H1 (cell line): Measurements from ENCODE around the gene ACADSB. TPM values are rescaled to one million over a fixed set of nuclear protein-coding genes. Genes with fewer than 3 reads are reported as not detected.

Experiments used
- CTCF ChIA-PET: fragments of 300-600 bp; sonication (Branson Sonifier 250); formaldehyde crosslinking; loops from one replicate; lab custom pipeline; 2021; ENCODE audit not compliant: partially characterized antibody; lab: Charles Lee
- POLR2A ChIA-PET: fragments of 300-600 bp; sonication (Branson Sonifier 250); formaldehyde crosslinking; loops from one replicate; lab custom pipeline; 2021; ENCODE audit warnings: inconsistent platforms; ENCODE audit not compliant: partially characterized antibody; lab: Charles Lee
- DNase-seq, 2 experiments: peaks; one replicate each; pipeline versions ENCODE4 v3.0.0 to v3.0.0-alpha.2; 2010 to 2022; ENCODE audit warnings: low spot score in 2 of 2, low read depth in 1 of 2, mixed read lengths in 1 of 2
- FAIRE-seq: peaks from 2 replicates; lab custom pipeline; 2011; peaks lifted over from hg19 to GRCh38; lab: Jason Lieb, UNC
- H2AFZ ChIP-seq: 2 replicates; pipeline ENCODE4 v1.8.1; 2012; ENCODE audit warnings: low read length, inconsistent platforms
- H2AK5ac ChIP-seq: 2 replicates; pipeline ENCODE4 v1.6.1; 2013; ENCODE audit warnings: low read depth, low read length
- H2BK120ac ChIP-seq: replicated peaks from 2 replicates; pipeline ENCODE3; 2013; ENCODE audit warnings: low read depth, low read length, inconsistent platforms
- H2BK12ac ChIP-seq: 2 replicates; pipeline ENCODE4 v1.6.1; 2013; ENCODE audit warnings: low read depth, low read length
- H2BK15ac ChIP-seq: 2 replicates; pipeline ENCODE4 v1.6.1; 2013; ENCODE audit warnings: low read length
- H2BK20ac ChIP-seq: 2 replicates; pipeline ENCODE4 v1.6.1; 2013; ENCODE audit warnings: low read length
- H2BK5ac ChIP-seq: 2 replicates; pipeline ENCODE4 v1.6.1; 2013; ENCODE audit warnings: low read depth, low read length
- H3K14ac ChIP-seq: 2 replicates; pipeline ENCODE4 v1.6.1; 2013; ENCODE audit warnings: inconsistent platforms; ENCODE audit not compliant: insufficient read length
- H3K18ac ChIP-seq: 2 replicates; pipeline ENCODE4 v1.6.1; 2013; ENCODE audit warnings: low read length; ENCODE audit errors: extremely low read depth
- H3K23ac ChIP-seq: 2 replicates; pipeline ENCODE4 v1.6.1; 2013; ENCODE audit warnings: inconsistent platforms; ENCODE audit not compliant: insufficient read length
- H3K23me2 ChIP-seq: 2 replicates; pipeline ENCODE4 v1.6.1; 2013; ENCODE audit warnings: low read depth, low read length
- H3K27ac ChIP-seq: 2 replicates; pipeline ENCODE4 v1.6.1; 2011; ENCODE audit warnings: low read depth, low read length, inconsistent platforms
- H3K27me3 ChIP-seq, 4 experiments: replicated peaks in 1 of 4; 1 replicate in 1 of 4; 2 replicates in 3 of 4; pipeline versions ENCODE4 v1.6.1 to v1.8.1; 2011 to 2013; ENCODE audit warnings: low read length in 3 of 4, mild to moderate bottlenecking in 3 of 4, inconsistent platforms in 2 of 4, mixed read lengths in 2 of 4, moderate library complexity in 1 of 4; ENCODE audit not compliant: control insufficient read depth in 3 of 4, insufficient read depth in 3 of 4; ENCODE audit errors: extremely low read depth in 1 of 4
- H3K36me3 ChIP-seq, 4 experiments: 2 replicates each; pipeline versions ENCODE4 v1.6.1 to v1.8.1; 2011 to 2013; ENCODE audit warnings: mild to moderate bottlenecking in 4 of 4, low read length in 3 of 4, moderate library complexity in 2 of 4, control low read depth in 1 of 4, inconsistent platforms in 1 of 4; ENCODE audit not compliant: insufficient read depth in 4 of 4, control insufficient read depth in 2 of 4
- H3K4ac ChIP-seq: replicated peaks from 2 replicates; pipeline ENCODE3; 2013; ENCODE audit warnings: low read length, low read depth, mixed read lengths, inconsistent platforms; ENCODE audit not compliant: insufficient read length
- H3K4me1 ChIP-seq, 4 experiments: replicated peaks in 1 of 4; 1 replicate in 1 of 4; 2 replicates in 3 of 4; pipeline versions ENCODE4 v1.6.1 to v1.8.1; 2011 to 2013; ENCODE audit warnings: low read length in 3 of 4, inconsistent platforms in 2 of 4, mixed read lengths in 1 of 4; ENCODE audit not compliant: insufficient read depth in 4 of 4, control insufficient read depth in 3 of 4
- H3K4me2 ChIP-seq, 2 experiments: 2 replicates each; pipeline versions ENCODE4 v1.6.1 to v1.8.1; 2011 to 2013; ENCODE audit warnings: low read depth in 2 of 2, low read length in 2 of 2, control low read depth in 1 of 2, inconsistent platforms in 1 of 2, mild to moderate bottlenecking in 1 of 2; ENCODE audit not compliant: insufficient read depth in 1 of 2
- H3K4me3 ChIP-seq, 4 experiments: fragments of 200-600, 300-600 bp in 1 of 4; sonication (generic), shearing (Covaris generic), sonication (Bioruptor Twin) in 1 of 4; 2 replicates each; pipeline versions ENCODE4 v1.5.1 to v1.8.1; 2011 to 2016; ENCODE audit warnings: low read length in 4 of 4, low read depth in 3 of 4, control low read depth in 2 of 4, inconsistent platforms in 2 of 4, mild to moderate bottlenecking in 2 of 4, mixed read lengths in 1 of 4, moderate library complexity in 1 of 4; ENCODE audit not compliant: insufficient read depth in 2 of 4; ENCODE audit errors: extremely low read depth in 1 of 4
- H3K56ac ChIP-seq: replicated peaks from 2 replicates; pipeline ENCODE3; 2013; ENCODE audit warnings: low read depth, mild to moderate bottlenecking, mixed read lengths, low read length, inconsistent platforms; ENCODE audit not compliant: insufficient read length
- H3K79me1 ChIP-seq: 2 replicates; pipeline ENCODE4 v1.6.1; 2013; ENCODE audit warnings: low read depth, low read length, control low read depth
- H3K79me2 ChIP-seq, 2 experiments: 2 replicates each; pipeline versions ENCODE4 v1.6.1 to v1.8.1; 2012 to 2013; ENCODE audit warnings: low read length in 2 of 2, mild to moderate bottlenecking in 2 of 2, inconsistent platforms in 1 of 2; ENCODE audit not compliant: insufficient read depth in 2 of 2, control insufficient read depth in 1 of 2
- H3K9ac ChIP-seq, 4 experiments: replicated peaks in 1 of 4; 1 replicate in 1 of 4; 2 replicates in 3 of 4; pipeline versions ENCODE4 v1.6.1 to v1.8.1; 2011 to 2013; ENCODE audit warnings: low read depth in 3 of 4, low read length in 3 of 4, control low read depth in 2 of 4, mild to moderate bottlenecking in 2 of 4, moderate library complexity in 2 of 4, inconsistent platforms in 1 of 4; ENCODE audit errors: extremely low read depth in 1 of 4
- H3K9me3 ChIP-seq, 2 experiments: 2 replicates each; pipeline versions ENCODE4 v1.6.1 to v1.8.1; 2012 to 2013; ENCODE audit warnings: mild to moderate bottlenecking in 2 of 2, moderate library complexity in 2 of 2, control low read depth in 1 of 2, inconsistent platforms in 1 of 2, low read depth in 1 of 2, low read length in 1 of 2, mixed read lengths in 1 of 2; ENCODE audit not compliant: insufficient read depth in 2 of 2
- H4K20me1 ChIP-seq, 2 experiments: replicated peaks in 1 of 2; 2 replicates each; pipeline versions ENCODE3 to v1.8.1; 2011 to 2013; ENCODE audit warnings: inconsistent platforms in 2 of 2, low read length in 2 of 2, mild to moderate bottlenecking in 1 of 2; ENCODE audit not compliant: insufficient read depth in 2 of 2, control insufficient read depth in 1 of 2
- H4K5ac ChIP-seq: 2 replicates; pipeline ENCODE4 v1.6.1; 2013; ENCODE audit warnings: low read length, low read depth, mixed read lengths, inconsistent platforms; ENCODE audit not compliant: insufficient read length
- H4K8ac ChIP-seq: 2 replicates; pipeline ENCODE4 v1.8.0; 2013; ENCODE audit warnings: mild to moderate bottlenecking, moderate library complexity, low read length, inconsistent platforms; ENCODE audit not compliant: insufficient read depth; ENCODE audit errors: extremely low read depth
- H4K91ac ChIP-seq: replicated peaks from 2 replicates; pipeline ENCODE3; 2013; ENCODE audit warnings: low read length, mixed read lengths, inconsistent platforms; ENCODE audit not compliant: insufficient read length
- ASH2L ChIP-seq: fragments of 200-600, 300-600 bp; sonication (generic); IDR thresholded peaks from one replicate; pipeline ENCODE4 v1.7.1; 2017; ENCODE audit warnings: low read length
- CBX8 ChIP-seq: fragments of 300-800, 300-1000 bp; sonication (generic); IDR thresholded peaks from 2 replicates; pipeline ENCODE4 v1.7.1; 2016; ENCODE audit warnings: low read depth, low read length, borderline replicate concordance
- CHD2 ChIP-seq: IDR thresholded peaks from 2 replicates; pipeline ENCODE4 v1.6.1; 2012; ENCODE audit warnings: low read length, improper control_type of control experiment
- CREB1 ChIP-seq: IDR thresholded peaks from 2 replicates; pipeline ENCODE4 v1.6.1; 2012; ENCODE audit warnings: inconsistent platforms
- JUN ChIP-seq: IDR thresholded peaks from 2 replicates; pipeline ENCODE4 v1.6.1; 2011; ENCODE audit warnings: low read depth, mild to moderate bottlenecking, improper control_type of control experiment, low read length
- JUND ChIP-seq: IDR thresholded peaks from 2 replicates; pipeline ENCODE4 v1.6.1; 2011; ENCODE audit warnings: mild to moderate bottlenecking, improper control_type of control experiment, low read length
- KDM4A ChIP-seq: IDR thresholded peaks from one replicate; pipeline ENCODE4 v1.7.1; 2012; ENCODE audit warnings: low read depth, mild to moderate bottlenecking, moderate library complexity, low read length, inconsistent platforms; ENCODE audit not compliant: severe bottlenecking
- MAX ChIP-seq: IDR thresholded peaks from 2 replicates; pipeline ENCODE4 v1.6.1; 2012; ENCODE audit warnings: inconsistent platforms
- POU5F1 ChIP-seq: IDR thresholded peaks from 2 replicates; pipeline ENCODE4 v1.6.1; 2011; ENCODE audit warnings: low read depth, mild to moderate bottlenecking, low read length, moderate library complexity
- SIX5 ChIP-seq: IDR thresholded peaks from 2 replicates; pipeline ENCODE4 v1.6.1; 2011; ENCODE audit warnings: mild to moderate bottlenecking, low read depth, low read length
- SP2 ChIP-seq: IDR thresholded peaks from 2 replicates; pipeline ENCODE4 v1.6.1; 2012; ENCODE audit warnings: mild to moderate bottlenecking, low read length, inconsistent platforms
- TEAD4 ChIP-seq: IDR thresholded peaks from 2 replicates; pipeline ENCODE4 v1.6.1; 2012; ENCODE audit warnings: low read depth, low read length, inconsistent platforms, mixed read lengths
- USF2 ChIP-seq: IDR thresholded peaks from 2 replicates; pipeline ENCODE4 v1.6.1; 2011; ENCODE audit warnings: low read length, improper control_type of control experiment
- YY1 ChIP-seq: IDR thresholded peaks from 2 replicates; pipeline ENCODE4 v1.6.1; 2011; ENCODE audit warnings: low read depth, mild to moderate bottlenecking, low read length
- WGBS, 2 experiments: shearing (Covaris generic) in 1 of 2; methylation state at CpG; one replicate each; pipeline versions ENCODE4 v1.1.6 to v1.1.7; 2013 to 2015; ENCODE audit warnings: low lambda C conversion rate in 2 of 2, mixed read lengths in 2 of 2, inconsistent platforms in 1 of 2, low coverage in 1 of 2, missing lambda C conversion rate in 1 of 2; ENCODE audit not compliant: insufficient replicate concordance in 2 of 2, insufficient coverage in 1 of 2, insufficient read length in 1 of 2; ENCODE audit errors: extremely low coverage in 1 of 2, missing lambda C conversion rate in 1 of 2; 5-methylcytosine and 5-hydroxymethylcytosine counted together
- polyA plus RNA-seq, 7 experiments: library from polyadenylated mRNA; depleted of rRNA in 3 of 7; stranded (reverse) in 5 of 7; unstranded in 2 of 7; fragments of >200 nt in 5 of 7; fragments of 200-250 nt in 2 of 7; gene quantifications; 1 replicate in 5 of 7; 2 replicates in 1 of 7; 4 replicates in 1 of 7; pipeline versions ENCODE4 v1.2.1 to v1.2.3, GENCODE V29; 2011 to 2013; ENCODE audit warnings: missing spikeins in 2 of 7, mixed read lengths in 2 of 7
- total RNA-seq: library from RNA; stranded (reverse); fragmentation: NEBNext Ultra II Directional; extraction: Animal tissue kit (Norgen Biotek cat#: 25700); gene quantifications from 2 replicates; pipeline ENCODE4 v1.2.1, GENCODE V29; 2021

The ACADSB gene
- total and polyA plus RNA-seq, 2 of the 8 experiments (the other 6 are each of a cell fraction or from before 2014, with no cell fraction given) = 5.6 to 11.2 TPM

DNA sequence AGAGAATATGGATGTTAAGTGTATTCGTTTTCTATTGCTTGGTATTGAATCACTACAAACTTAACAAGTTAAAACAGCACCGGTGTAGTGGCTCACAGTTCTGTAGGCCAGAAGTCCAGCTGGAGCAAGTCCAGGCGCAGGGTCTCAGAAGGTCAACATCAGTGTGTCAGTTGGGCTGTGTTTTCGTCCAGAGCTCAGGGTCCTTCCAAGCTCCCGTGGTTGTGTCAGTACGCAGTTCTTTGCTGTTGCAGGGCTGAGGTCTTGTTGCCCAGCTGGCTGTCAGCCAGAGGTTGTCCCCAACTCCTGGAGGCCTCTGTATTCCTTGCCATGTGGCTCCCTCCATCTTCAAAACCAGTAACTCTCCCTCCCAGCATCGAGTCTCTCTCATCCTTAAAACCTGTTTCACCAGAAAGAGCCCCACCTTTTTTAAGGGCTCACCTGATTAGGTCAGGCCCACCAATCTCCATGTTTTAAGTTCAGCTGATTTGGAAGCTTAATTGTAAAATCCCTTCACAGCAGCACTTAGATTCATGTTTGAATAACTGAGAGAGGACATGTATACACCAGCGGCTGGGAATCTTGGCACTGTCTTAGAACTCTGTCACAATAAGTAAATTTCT, 26.8 kb downstream of the ACADSB start:
- Histone ChIP-seq H2AK5ac (no peak overlapping the region), H3K27me3 (no peaks in the 10 kb centered on the region), H4K5ac (no peak overlapping the region), H3K18ac (no peak overlapping the region), H2BK12ac (no peak overlapping the region), H3K4me2 (no peak overlapping the region), H3K23ac (no peak overlapping the region), H3K23me2 (0 out of 2 replicates have a peak, but pooled peaks cover 2% of the 10 kb centered on the region), H3K79me1 (no peaks in the 10 kb centered on the region), H3K9me3 (no peaks in the 10 kb centered on the region), H3K4ac (no peak overlapping the region), H2BK120ac (no peak overlapping the region), H3K14ac (no peak overlapping the region), H3K4me3 (no peak overlapping the region), H3K4me1 (peaks cover 0 to 8% (median 1%) of the 10 kb centered on the region in 4 experiments; a peak in 2 of 7 replicates), H3K79me2 (no peaks in the 10 kb centered on the region), H2BK5ac (no peak overlapping the region), H2BK20ac (no peak overlapping the region), H2BK15ac (no peak overlapping the region), H3K56ac (no peak overlapping the region), H3K36me3 (peaks cover 0 to 12% (median 3%) of the 10 kb centered on the region in 4 experiments; a peak in 3 of 8 replicates), H4K8ac (no peak overlapping the region), H3K27ac (no peak overlapping the region), H3K9ac (no peak overlapping the region), H2AFZ (no peak overlapping the region), H4K91ac (no peak overlapping the region), H4K20me1 (no peaks in the 10 kb centered on the region)
- WGBS, 2 experiments = 89% methylated on average over 8 of the region's 8 CpGs; no CpG with 5 or more reads in 1 of the 2 experiments
- DNase-seq (no peak), FAIRE-seq (no peak)
- POLR2A ChIA-PET = no interaction called here
- CTCF ChIA-PET = no interaction called here
- TF ChIP-seq CBX8 (no peak), CREB1 (no peak), USF2 (no peak), MAX (no peak), SP2 (no peak), JUND (no peak), SIX5 (no peak), CHD2 (no peak), JUN (no peak), TEAD4 (no peak), ASH2L (no peak), YY1 (no peak), POU5F1 (no peak), KDM4A (no peak)
